Measurements from ENCODE around the gene OR10C1.
"Not testable (repeated sequence)": the region's sequence is repeated elsewhere in the genome, so short reads cannot be mapped to it uniquely, and the experiment has no call there.

Gene OR10C1

DNA sequence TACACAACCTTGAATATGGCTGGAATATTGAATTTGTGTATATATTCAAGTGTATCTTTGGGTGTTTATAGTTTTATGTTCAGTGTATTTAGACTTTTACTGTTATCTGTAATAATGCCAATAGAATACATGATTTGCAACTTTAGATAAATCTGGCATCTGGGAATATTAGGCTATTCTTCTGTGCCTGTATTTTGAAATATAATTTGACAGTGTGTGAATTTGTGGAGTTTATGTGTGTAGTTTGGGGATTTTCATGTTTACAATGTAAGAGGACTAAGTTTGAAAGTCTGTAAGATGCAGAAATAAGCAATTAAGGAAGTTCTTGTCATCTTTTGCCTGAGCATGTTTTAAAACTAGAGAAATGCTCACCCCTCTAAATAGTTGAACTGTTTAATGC is at the start of gene OR10C1:
TSS of gene OR10C1 (plus strand) at position 301 of the 400 bp plus-strand sequence. CDS start 710 bp downstream, outside the sequence.
- no peak for DNase-seq

DNA sequence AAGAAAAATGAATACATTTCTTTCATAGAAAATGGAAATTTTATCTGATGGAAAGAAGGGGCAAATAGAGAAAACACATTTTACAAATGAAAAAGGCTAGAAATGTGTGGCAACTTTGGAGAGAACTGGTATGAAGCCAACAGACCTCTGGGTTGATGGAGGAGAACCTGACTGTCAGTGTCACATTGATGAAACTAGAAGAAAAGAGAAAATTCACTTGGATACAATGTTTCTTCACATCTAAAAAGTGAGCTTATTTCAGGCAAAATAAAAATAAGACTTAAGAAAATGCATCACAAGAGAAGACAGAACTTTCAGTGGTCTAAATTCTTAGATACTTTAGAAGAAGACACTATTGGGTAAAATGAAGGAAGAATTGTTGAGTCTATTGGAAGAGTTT is 43.8 kb upstream of the OR10C1 start, which contains the start of gene OR12D2:
TSS of gene OR12D2 (plus strand) at position 301 of the 400 bp plus-strand sequence. CDS start 1,069 bp downstream, outside the sequence.
- DNase-seq = no peak

DNA sequence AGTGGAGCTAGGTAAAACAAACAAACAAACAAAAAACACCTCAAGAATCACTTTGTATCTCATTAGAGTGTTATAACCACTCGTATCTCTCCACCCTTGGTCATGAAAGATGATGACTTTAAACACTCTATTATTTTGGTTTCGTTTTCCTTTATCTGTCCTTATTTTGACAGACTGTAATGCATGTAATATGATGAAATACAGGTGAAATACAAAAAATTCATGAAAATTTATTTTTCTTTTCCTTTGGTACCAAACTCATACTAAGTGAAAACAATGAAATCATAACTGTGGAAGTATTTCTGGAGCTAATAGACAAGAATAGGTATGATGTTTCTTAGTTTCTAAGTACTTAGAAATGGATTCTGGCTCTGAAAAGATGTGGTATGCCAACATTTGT is 39.6 kb upstream of the OR10C1 start:
- no peak for DNase-seq

DNA sequence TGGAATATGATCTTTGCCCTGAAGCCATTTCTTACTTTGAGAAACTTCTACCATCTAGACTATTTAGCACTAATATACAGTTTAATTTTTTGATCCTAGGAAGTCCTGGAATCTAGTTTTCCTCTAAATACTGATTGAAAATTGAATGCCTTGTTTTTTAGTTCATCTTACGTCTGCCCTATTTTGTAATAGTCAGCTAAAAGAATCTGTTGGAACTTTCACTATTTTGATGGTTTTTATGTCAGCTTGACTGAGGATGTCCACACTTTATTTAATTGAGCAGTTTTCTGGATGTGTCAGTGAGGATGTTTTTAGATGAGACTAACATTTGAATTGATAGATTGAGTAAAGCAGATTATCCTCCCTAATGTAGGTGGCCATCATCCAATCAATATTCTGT is 35.3 kb upstream of the OR10C1 start:
- DNase-seq = no peak

DNA sequence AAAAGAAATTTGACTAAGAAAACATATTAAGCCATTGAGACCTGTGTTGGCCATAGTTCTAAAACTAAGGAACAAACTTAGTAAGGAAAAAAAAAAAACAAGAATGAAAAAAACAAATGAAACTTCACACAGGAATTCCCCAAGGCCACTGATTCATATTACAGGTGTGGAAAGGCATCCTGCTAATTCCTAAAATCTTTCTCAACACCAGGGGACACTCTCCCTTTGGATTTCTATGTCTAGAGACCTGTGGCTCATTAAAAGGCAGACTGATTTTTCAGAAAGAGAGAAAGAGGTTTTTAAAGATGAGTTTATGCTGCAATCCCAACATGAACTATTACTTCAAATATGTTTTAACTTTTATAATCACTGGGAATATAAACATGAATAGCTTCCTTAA is 24.5 kb upstream of the OR10C1 start, which contains the start of gene OR12D1:
TSS of gene OR12D1 (plus strand) at position 341 of the 400 bp plus-strand sequence.
- DNase-seq = no peak

GRCh38 chr6:29419516-29419915 is 19.6 kb upstream of the OR10C1 start:
- no peak for DNase-seq

GRCh38 chr6:29424168-29424567 is 14.9 kb upstream of the OR10C1 start:
- DNase-seq = no peak

- no peak for DNase-seq
These were observed 14.5 kb upstream of the OR10C1 start for GRCh38 chr6:29424575-29424974.

- DNase-seq = no peak
These were observed 14.0 kb upstream of the OR10C1 start for GRCh38 chr6:29425075-29425474.

DNA sequence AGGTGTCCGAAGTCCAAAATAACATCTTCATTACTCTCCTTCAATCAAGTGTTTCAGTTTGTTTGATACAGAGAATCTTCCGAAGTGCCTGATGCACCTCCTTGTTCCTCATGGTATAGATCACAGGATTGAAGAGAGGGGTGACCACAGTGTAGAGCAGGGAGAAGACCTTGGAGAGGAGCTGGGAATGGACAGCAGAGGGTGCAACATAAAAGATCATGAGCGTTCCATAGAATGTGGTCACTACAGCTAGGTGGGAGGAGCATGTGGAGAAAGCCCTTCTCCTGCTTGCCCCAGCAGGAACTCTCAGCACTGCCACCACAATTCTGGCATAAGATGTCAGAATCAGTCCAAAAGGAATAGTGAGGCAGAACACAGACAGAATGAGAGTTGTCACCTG is 12.5 kb upstream of the OR10C1 start:
- no peak for DNase-seq

DNA sequence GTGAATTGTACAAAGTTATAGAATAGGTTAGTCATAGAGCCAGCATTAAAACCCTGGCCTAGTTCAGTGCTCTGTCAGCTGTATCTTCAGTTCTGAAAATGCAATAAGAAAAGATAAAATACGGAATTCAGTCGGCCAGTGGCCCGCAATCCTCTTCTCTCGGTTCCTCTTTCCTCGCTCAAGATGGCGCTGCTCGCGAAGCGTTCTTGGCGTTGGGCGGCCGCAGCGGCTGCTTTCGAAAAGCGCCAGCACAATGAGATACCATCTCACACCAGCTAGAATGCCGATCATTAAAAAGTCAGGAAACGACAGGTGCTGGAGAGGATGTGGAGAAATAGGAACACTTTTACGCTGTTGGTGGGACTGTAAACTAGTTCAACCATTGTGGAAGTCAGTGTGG is 2.4 kb upstream of the OR10C1 start:
- DNase-seq = not testable (repeated sequence)

- DNase-seq = no peak
These were observed 3.6 kb downstream of the OR10C1 start for GRCh38 chr6:29442719-29443118.

GRCh38 chr6:29444031-29444430 is 4.9 kb downstream of the OR10C1 start:
- DNase-seq = not testable (repeated sequence)

- DNase-seq = no peak
These were observed 8.6 kb downstream of the OR10C1 start for GRCh38 chr6:29447670-29448069.

- DNase-seq = no peak
These were observed 12.5 kb downstream of the OR10C1 start for GRCh38 chr6:29451471-29452193.

GRCh38 chr6:29456971-29457370 is 17.9 kb downstream of the OR10C1 start, which contains the start of the genes OR11A1 and OR2H1:
Gene OR11A1 (minus strand): TSS chr6:29457071. CDS start chr6:29427641, 29,430 bp downstream.
Gene OR2H1 (plus strand): TSS chr6:29457155. CDS start chr6:29461770, 4,615 bp downstream.
- DNase-seq = no peak

GRCh38 chr6:29461021-29461814 is 22.1 kb downstream of the OR10C1 start:
- no peak for DNase-seq

- no peak for DNase-seq
These were observed 22.9 kb downstream of the OR10C1 start for GRCh38 chr6:29462022-29462421.

DNA sequence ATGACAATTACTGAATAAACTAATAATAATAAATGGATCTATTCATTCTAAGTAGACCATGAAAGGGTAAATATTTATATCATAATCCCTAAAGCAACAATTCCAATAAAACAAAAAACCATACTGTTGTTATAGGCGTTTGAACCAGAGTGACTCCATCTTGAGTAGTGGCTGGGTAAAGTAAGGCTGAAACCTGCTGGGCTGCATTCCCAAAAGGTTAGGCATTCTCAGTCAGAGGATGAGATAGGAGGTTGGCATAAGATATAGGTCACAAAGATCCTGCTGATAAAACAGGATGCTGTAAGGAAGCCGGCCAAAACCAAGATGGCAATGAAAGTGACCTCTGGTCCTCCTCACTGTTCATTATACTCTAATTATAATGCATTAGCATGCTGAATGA is 26.2 kb downstream of the OR10C1 start:
- DNase-seq = no peak

DNA sequence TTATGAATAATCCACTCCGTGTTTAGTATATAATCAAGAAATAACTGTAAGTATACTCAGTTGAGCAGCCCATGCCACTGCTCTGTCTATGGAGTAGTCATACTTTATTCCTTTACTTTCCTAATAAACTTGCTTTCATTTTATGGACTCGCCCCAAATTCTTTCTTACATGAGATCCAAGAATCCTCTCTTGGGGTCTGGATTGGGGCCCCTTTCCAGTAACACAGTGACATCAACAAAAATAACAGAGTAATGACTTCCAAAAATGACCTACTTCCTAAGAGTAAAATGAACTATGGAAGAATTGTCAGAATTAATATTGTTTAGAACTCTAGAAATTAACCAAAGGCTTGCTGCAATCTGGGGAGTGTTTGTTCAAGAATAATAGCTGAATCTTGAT is 26.7 kb downstream of the OR10C1 start:
- DNase-seq = no peak

DNA sequence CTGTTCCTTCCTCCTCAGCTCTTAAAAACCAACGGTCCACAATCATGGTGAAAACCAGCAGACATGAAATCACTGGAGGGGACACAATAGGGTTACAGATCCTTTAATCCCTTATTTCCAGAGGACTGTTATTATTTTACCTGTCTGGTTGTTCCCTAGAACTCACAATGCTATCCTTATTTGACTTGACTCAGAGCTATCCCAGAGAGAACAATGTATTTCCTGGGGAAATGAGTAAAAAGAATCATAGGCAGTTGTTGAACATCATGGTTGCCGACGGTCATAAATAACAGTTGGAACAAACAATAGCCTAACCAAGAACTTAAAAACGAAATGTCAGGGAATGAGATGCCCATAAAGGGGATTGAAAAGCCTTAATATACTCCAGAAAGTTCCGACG is 27.1 kb downstream of the OR10C1 start:
- no peak for DNase-seq

DNA sequence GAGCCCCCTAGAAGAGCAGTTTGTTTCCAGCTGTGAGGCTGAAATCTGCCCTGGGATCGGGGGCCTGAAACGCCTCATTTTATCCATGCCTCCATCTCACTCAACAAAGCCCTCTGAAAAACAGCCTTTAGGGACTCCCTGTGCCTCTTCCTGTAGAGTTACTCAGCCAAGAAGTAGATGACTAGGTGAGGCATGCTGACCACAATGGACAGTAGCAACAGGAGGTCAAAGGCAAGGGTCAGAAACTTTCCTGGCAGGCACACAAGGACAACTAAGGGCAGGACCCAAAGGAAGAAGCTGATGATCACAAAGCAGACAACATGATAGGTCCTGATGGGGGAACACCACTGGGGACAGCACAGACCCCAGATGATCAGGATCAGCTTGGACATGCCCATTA is 35.9 kb downstream of the OR10C1 start:
- no peak for DNase-seq

DNA sequence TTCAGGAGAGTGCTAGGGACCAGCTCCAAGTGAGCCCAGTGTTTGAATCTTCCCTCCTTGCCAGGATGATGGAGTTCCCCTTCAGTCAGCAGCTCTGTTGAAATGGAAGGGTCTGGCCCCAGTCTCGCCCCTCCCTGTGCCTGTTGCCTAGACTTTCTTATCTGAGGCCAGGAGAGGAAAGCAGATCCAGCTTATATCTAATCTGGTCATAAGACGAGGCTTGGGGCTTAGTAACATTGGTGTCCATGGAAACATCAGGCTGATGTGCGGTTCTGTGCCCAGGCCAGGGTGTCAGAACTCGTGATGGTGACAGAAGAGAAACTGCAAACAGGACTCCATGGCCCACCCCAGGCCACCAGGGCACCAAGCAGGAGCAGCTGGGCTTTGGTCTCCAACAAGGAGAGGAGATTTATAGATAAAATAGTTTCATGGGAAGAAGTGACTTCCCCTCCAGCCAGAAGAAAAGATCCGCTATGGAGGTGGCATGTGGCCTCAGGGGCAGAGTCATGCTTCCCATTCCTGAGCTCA is 38.9 kb downstream of the OR10C1 start:
- no peak for DNase-seq

DNA sequence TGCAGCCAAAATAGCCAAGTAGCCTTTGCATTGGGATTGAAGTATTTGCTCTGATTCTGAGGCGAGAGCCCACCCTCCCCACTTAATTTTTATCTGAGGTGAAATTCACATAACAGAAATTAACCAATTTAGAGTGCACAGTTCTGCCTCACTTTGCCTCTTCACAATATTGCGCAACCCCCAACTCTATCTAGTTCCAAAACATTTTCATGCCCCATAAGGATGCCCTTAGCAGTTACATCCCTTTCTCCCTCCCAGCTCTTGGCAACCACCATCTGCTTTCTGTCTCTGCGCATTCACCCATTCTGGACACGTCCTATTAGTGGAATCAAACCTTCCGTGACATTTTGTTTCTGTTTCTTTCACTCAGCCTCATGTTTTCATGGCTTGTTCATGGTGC is 39.6 kb downstream of the OR10C1 start:
- DNase-seq = no peak
